Left ventricle myocardium superior (tissue), 1 donor: ENCODE measurements around the gene DIS3L. TPM values are rescaled to one million over a fixed set of nuclear protein-coding genes. Genes with fewer than 3 reads are reported as not detected.
"Not testable (repeated sequence)": the region's sequence is repeated elsewhere in the genome, so short reads cannot be mapped to it uniquely, and the experiment has no call there.

Source experiments
- ATAC-seq: fragments of 200-7000 bp; cut with Tn5 transposase; one replicate; pipeline ENCODE4 v1.9.1; 2020; ENCODE audit warnings: mild to moderate bottlenecking, moderate library complexity
- DNase-seq: peaks from one replicate; pipeline ENCODE4 v3.0.0-alpha.2; 2020
- intact Hi-C: fragments of 100-400 bp; cut with micrococcal nuclease; formaldehyde crosslinking; loops from one replicate; pipeline ENCODE4 v1.11.0; 2022
- long read RNA-seq: library from polyadenylated mRNA; unstranded; transcript quantifications from one replicate; pipeline ENCODE4 v2.0.0, GENCODE V29; 2021
- total RNA-seq: library from RNA; stranded (reverse); fragmentation: NEBNext Ultra II Directional; extraction: Animal tissue kit (Norgen Biotek cat#: 25700); gene quantifications from one replicate; pipeline ENCODE4 v1.2.1, GENCODE V29; 2021
- donor health status: DM: no; HTN: yes; CAD: no; lungs with severe emphysema.

DIS3L gene
- total RNA-seq, result 44.6 TPM
- long read RNA-seq, transcript DIS3L-202 (17 exons, 3,647 nt), result major isoform, 42 of 85 reads
- long read RNA-seq, transcript DIS3L-201 (17 exons, 3,763 nt), result minor isoform, 6 of 85 reads
- long read RNA-seq, partial matches to known transcripts, result 8 of 85 reads
- long read RNA-seq, other reads (novel, unspliced or antisense), result 29 of 85 reads

DNA sequence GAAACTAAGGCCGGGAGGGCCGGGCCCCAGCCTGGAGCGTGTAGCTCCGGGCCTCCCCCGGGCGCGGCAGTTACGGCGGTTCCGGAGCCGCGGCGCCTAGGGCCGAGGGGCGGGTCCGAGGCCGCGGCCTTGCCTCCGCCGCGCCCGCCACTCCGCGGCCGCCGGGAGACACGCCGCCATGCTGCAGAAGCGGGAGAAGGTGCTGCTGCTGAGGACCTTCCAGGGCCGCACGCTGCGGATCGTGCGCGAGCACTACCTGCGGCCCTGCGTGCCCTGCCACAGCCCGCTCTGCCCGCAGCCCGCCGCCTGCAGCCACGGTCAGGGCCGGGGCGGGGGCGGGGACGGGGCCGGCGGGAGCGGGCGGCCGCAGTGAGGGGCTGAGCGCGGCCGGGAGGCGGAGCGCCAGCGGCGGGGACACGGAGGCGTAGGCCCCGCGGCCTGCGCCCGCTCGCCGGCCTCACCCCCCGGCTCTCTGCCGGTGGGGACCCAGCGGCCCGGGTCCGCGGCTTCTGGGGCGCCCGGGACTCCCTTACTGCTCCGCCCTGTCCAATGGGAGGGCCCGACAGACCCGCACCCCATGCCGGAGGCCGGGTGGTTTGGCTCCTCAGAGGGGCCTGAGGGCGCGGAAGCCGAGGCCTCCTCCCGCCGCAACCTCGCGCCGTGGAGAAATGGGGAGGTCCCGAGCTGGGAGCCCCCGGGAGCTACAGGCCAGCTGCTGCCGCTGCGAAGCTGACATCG, at the start of gene DIS3L:
Gene DIS3L (plus strand): TSS at position 150 of the 738 bp plus-strand sequence. CDS start 29 bp downstream, at position 179.
- peak; percentile 94 for ATAC-seq
- intact Hi-C loops, result no loop called here
- peak; percentile 83 for DNase-seq

DNA sequence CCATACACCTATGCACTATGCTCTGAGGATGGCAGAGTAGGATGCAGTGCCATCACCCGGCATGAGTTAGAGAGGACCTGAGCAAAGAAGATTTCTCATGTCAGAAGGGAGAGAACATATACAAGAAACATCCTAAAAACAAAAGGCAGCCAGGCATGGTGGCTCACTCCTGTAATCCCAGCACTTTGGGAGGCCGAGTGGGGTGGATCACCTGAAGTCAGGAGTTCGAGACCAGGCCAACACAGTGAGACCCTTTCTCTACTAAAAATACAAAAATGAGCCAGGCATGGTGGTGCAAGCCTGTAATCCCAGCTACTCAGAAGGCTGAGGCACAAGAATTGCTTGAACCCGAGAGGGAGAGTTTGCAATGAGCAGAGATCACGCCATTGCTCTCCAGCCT, 47.5 kb upstream of the DIS3L start:
- intact Hi-C loops, DNase-seq, ATAC-seq: not testable (repeated sequence)

DNA sequence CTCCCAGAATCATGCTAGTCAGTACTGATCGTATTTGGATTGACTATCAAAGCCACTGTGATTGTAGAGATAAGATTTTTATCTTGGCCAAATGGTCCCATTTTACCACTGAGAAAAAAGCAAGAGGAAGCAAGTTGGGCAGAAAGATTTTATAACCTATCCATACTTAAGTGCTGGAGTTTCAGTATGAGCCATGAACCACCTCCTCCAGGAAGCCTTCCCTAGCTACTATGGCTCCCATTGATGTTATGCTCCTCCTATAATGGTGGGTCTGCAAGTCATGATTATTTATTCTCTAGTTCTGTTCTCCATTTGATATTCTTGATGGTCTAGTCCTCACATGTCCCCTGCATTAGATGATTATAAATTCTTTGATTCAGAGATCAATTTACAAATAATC, 46.4 kb upstream of the DIS3L start:
- intact Hi-C loops, result no loop called here
- ATAC-seq (no peak), DNase-seq (no peak)

DNA sequence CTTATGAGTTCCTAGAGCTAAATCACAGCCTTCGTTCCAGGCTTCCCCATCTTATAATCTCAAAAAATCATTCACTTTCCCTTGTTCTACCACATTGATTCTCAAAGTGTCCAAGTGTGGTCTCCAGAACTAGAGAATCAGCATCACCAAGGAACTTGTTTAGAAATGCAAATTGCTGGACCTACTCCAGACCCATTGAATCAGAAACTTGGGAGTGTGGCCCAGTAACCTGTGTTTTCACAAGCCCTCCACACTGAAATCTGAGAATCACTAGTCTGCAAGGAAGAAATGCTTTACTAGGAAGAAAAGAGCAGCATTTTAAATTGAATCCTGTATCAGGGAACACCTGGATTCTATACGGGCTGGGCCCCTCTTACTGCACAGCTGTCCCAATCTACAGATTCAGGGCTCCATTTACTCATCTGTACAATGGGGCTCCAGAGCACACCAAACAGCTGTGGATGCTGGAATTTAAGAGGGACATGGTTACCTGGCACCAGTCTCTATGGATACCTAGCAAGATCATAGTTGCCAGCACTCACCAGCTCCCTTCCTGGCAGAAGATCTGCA, 43.7 kb upstream of the DIS3L start:
- DNase-seq, result no peak
- no peak for ATAC-seq
- intact Hi-C loops, result no loop called here

DNA sequence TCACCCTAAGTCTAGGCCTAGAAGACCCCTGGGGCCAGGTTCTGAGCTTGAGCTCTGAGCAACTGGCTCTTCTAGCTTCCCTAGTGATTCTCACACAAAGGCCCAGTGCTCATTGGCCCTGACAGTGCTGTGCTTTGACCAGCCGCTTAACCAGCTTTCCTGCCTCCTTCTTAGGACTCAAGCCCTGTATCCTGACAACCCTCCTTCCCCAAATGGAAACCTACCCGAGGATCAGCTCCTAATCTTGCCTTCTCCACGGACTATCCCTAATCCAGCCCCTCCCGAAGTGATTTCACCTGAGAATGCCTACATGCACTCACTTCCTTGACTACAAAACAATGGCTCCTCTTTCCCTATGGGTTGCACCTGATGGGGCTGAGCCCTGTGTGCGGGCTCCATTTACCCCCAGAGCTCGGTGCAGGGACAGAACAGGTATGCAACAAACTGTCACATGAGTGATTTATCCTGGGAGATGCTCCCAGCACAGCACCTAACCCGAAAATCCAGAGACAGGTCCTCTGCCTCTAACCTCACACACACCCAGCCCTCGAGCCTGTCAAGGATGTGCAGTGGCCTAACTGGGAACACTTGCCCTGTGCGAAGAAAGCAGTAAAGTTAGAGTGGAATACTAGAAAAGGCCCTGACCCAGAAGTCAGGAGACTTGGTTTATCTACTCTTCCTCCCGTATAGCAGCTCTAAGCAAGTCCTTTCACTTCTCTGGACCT, 42.1 kb upstream of the DIS3L start:
- intact Hi-C loops, result no loop called here
- DNase-seq (no peak), ATAC-seq (no peak)

DNA sequence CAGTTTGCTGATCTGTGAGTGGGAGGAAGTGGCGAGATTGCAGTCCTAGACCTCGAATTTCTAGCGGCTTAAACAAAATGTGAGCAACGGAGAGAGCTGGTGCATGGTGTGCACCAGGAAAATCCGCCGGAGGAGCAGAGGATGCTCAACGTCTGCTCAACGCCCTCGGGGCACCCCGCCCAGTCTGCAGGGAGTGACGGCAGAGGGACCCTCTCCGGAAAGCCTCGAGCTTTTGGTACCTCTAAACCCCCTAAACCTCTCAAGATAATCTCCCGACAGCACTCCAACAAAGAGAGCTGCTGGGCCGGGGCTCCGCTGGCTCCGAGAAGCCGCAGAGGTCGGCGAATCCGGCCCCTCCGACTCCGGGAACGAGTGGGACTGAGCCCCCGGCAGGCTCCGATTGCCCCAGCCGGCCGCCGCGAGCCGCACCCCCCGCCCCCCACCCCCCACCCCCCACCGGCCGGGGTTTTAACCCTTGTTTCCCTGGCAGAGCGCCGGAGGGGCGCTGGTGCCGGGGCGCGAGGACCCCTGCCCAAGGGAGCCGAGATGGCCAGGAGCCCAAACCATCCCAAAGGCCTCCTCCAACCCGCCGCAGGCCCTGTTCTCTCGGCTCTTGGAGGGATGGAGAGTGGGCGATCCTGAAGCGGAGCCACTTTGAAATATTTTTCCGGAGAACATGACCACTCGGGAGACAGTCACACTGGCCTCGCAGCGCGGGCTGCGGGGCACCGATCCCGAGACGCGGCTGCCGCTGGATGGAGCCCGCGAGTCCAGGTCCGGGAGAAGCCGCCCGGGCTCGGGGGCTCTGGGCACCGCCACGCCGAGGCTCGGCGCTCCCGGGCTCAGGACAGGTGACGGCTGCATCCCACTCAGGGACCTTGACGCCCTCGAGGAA, 41.3 kb upstream of the DIS3L start:
- intact Hi-C loops, result no loop called here
- peak; percentile 89 for ATAC-seq
- DNase-seq, result peak; percentile 78

DNA sequence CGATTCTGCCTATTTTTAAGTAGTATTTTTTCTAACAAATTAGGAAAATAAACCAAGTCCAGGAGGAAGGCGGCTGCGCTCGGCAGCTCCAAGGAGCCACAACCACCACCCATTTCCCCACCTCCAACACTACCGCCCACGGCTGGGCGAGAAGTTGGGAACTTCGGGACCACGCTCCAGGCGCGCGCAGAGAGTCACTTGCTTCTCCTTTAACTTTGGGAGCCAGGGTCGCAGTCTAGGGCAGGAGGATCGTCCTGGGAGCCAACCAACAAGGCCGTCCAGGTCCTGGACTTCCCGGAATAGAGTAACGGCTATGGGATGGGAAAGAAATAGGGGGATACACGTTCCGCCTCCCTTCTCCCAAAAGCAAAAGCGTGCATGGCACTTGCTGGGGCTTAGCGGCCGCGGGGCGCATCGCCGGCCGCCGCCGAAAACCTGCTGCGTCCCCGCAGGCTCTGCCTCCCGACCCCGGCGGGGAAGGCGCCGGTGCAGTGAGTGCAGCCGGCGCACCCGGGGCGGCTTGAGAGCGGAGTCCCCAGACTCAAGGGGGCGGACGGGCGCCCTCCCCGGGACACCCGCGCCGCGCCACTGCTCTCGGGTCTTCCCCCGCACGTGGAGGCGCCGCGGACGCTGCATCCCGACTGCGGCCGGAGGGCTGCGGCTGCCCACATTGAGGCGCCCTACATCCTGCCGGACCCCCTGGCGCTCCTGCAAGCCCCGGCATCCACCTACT, 40.5 kb upstream of the DIS3L start:
- ATAC-seq (peak; percentile 48), DNase-seq (peak; percentile 34)
- intact Hi-C loops, result no loop called here

DNA sequence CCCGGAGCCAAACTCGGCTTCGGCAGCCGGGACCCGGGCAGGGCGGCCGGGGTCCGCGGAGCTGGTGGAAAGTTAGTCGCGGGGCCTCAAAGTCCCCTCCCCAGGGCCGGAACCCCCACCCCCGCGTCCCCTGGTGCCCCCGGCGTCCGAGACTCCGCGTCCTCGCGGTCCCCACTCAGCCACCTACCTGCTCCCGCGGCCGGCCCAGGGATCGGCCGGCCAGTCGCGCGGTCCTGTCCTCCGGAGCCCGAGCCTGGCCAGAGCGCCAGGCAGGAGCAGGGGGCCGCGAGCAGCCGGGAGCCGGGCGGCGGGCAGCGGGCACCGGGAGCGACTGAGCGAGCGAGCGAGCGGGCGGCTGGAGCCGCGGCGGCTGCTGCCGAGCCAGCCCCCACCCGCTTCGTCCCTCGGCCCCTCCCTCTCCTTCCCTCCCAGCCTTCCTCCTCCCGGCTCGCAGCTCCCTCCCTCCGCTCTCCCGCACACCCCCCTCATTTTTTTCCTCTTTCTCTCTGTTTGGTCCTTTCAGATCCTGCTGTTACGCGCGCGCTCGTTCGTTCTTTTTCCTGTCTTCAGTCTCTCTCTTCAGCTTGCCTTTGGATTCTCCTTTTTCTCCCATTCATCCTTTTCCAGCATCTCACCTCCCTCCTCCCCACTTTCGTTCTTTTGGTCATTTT, 39.8 kb upstream of the DIS3L start, which contains the start of gene MEGF11:
Gene MEGF11 (minus strand): TSS at position 333 of the 671 bp plus-strand sequence. CDS start 125,347 bp downstream, outside the sequence.
- DNase-seq (peak; percentile 43), ATAC-seq (peak; percentile 69)
- intact Hi-C loops, result no loop called here

DNA sequence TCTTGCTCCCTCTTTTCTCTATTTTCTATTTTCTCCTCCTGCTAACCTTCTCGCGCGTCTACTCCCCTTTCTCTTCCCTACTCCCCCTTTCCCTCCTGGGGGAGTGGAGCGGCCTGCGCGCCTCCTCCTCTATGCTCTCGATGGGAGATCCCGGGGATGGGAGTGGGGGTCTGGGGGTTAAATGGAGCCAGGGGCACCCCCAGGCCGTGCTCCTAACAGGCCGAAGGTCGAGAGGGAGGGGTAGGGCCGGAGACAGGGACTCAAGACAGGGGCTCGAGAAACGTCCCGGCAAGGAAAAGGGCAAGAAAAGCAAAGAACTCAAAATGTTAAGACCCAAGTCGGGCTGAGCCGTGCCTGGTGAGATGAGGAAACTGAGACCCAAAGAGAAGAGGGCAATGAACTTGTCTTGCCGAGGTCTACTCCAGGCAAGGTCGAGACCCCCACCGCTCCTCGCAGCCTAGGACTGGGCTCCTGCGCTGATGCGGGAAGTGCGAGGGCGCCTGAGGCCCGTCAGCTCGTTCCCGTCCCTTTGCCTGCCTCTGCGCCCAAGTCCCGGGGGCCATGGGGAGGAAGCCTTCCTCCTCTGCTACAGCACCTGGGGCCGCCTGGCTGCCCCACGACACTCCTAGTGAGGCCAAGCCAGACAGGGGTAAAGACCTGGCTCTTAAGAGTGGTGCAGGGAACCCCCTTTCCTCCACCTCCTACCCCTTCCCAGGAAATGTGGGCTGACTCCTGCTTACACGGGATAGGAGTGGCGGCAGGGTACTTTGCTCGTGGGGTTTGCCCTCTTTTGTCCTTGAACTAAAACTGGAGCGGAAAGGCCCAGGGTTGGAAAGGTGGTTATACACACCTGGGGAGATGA, 39.0 kb upstream of the DIS3L start:
- ATAC-seq (no peak), DNase-seq (no peak)
- intact Hi-C loops, result no loop called here

DNA sequence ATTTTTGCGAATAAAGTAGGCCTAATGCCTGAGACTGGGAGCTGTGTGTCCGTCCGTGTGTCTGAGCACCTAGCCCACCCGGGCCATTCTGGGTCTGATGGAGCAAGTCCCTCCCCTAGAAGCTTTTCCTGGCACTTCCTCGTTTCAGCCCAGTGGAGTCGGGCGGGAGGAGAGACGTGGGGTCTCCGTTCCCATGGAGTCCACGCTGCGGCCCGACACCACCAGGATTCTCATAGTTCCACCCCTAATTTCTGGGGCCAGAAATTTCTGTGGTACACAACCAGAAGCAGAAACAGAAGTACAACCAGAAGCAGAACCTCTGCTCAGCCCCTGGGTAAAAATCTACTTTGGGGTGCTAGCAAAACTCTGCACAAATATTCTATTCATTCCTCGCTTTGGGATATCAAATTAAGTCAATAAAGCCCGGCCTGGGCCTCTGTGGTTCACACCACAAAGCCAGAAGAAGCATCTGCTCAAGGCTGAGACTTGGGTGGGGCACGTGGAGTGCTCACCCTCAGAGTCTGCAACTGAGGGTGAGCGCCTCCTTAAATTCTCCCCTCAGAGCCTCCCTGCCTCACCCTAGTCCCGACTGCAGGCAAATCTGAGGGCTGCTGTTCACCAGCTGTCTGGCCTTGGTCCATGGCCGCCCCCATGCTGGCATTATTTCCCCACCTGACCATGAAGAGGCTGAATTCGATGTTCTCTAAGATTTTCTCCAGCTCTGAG, 38.3 kb upstream of the DIS3L start:
- ATAC-seq (no peak), DNase-seq (no peak)
- intact Hi-C loops, result no loop called here

DNA sequence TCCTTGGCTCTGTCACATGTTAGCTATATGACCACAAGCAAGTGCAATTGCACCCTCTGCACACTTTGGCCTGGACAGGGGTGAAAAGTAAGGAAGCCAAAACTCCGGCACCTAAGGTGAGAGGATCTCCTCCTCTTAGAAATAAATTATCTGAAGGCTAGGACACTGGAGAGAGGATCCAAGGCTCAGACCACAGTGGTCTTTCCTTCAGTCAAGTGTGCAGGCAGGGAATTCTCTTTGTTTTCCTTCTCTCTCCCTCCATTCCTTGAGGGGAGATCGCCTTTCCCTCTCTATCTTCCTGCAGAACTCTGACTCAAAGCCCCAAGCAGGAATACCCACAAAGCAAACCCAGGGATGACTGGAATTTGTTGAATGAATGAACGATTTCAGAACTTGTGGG, 36.7 kb upstream of the DIS3L start:
- DNase-seq (no peak), ATAC-seq (no peak)
- intact Hi-C loops, result no loop called here

DNA sequence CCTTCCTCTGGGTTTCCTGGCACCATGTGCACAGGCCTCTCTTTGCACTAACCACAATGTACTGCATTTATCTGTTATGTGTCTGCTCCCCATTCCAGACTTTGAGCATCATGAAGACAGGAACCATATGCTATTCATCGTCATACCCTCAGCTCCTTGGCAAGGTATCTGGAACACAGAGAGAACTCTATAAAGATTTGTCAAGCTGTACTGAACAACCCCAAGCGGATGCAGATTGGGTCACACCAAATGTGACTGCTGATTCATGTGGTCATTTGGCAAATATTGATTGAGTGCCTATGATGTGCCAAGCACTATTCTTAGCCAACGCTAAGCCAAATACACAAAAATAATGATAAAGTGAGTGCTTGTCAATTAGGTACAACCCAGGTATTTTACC, 32.3 kb upstream of the DIS3L start:
- DNase-seq (no peak), ATAC-seq (no peak)
- intact Hi-C loops, result no loop called here

DNA sequence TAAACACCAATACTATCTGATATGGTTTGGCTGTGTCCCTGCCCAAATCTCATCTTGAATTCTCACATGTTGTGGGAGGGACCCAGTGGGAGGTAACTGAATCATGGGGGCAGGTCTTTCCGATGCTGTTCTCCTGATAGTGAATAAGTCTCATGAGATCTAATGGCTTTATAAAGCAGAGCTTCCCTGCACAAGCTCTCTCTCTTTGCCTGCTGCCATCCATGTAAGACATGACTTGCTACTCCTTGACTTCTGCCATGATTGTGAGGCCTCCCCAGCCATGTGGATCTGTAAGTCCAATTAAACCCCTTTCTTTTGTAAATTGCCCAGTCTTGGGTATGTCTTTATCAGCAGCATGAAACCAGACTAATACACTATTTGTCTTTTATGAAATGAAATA, 30.5 kb upstream of the DIS3L start:
- ATAC-seq, intact Hi-C loops, DNase-seq: not testable (repeated sequence)

DNA sequence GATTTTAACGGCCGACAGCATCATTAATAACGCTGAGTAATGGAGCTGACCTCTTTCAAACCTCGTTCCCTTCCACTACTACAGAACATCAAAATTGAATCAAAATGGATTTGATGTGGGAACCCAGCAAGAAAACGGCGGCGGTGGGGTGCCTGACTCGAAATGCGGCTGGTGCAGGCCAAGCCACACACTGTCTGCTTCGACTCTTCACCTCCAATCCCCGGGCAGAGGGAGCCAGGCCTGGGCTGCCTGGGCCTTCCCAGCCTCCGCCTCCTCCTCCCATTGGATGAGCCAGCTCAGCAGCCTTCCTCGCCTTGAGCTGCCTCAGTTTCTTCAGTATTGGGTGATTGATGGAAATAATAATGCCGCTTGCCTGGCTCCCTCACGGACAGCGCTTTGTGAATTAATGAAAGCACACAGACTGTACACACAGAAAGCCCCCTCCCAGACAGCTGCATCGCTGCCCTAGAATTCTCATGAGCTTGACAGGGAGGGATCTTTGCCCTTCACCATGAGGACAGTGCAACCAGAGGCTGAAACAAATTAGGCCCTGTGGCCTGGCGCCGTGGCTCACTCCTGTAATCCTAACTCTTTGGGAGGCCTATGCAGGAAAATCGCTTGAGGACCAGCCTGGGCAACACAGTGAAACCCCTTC, 28.4 kb upstream of the DIS3L start:
- ATAC-seq (no peak), DNase-seq (no peak)
- intact Hi-C loops, result no loop called here

DNA sequence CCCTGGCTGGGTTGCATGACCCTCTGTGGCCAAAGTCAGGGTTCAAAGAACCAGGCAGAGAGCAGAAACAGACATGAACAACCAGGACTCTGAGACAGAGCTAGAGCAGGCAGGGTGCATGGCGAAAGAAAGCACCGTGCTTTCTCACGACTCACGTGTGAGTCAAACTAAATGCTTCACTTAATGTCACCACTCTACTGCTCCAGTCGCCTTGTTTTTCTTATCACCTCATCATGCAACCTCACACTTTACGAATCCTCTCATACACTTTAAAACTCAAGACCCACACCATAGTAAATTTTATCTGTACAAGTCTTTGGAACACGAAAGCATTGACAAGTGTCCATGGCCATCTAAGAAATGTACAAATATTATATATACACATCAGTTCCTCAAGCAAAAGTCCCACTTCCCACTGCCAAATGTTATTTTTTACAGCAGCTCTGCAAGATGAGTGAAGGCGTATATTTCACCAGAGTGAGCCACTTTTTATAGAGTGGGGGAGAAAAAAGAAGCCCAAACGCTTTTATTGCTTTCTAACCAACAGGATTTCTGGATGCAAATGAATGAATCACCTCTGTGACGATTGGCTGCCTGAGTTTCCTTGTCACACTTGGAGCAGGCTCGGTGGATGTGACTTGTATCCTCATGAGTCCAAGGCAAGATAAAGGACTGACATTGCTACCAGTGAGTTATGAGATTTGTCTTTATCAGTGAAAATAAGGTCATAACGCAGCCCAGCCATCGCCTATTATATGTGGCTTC, 23.9 kb upstream of the DIS3L start:
- intact Hi-C loops, result no loop called here
- DNase-seq (no peak), ATAC-seq (no peak)
